Stimulated activated CD4-positive, alpha-beta T cell treated with anti-CD3 and anti-CD28 coated beads, TNF-alpha, amount 100 ng/mL, for 24 hours (primary cell): ENCODE measurements around the gene PPAN.

ENCODE experiments used
- DNase-seq, 3 experiments: peaks; one replicate each; pipeline ENCODE4 v3.0.0-alpha.2; 2020; ENCODE audit warnings: low read depth in 3 of 3

PPAN gene

GRCh38 chr19:10092648-10093294, 13.4 kb upstream of the PPAN start:
- DNase-seq: no peak

GRCh38 chr19:10093295-10094186, 12.6 kb upstream of the PPAN start:
- no peak for DNase-seq

GRCh38 chr19:10095622-10095947, 10.6 kb upstream of the PPAN start:
- DNase-seq: no peak

- DNase-seq: peak; percentile 72 to 84 (median 78)
Measured at GRCh38 chr19:10095948-10096614, 10.1 kb upstream of the PPAN start.

- no peak for DNase-seq
Measured at GRCh38 chr19:10096615-10096963, 9.6 kb upstream of the PPAN start.

- DNase-seq: no peak
Measured at GRCh38 chr19:10100163-10100785, 5.9 kb upstream of the PPAN start.

- DNase-seq: no peak
Measured at GRCh38 chr19:10102787-10103236, 3.4 kb upstream of the PPAN start.

GRCh38 chr19:10104130-10104513, 2.0 kb upstream of the PPAN start:
- no peak for DNase-seq

- DNase-seq: peak in 2 of 3 experiments; percentile 68 to 73
Measured at GRCh38 chr19:10104665-10105508, 1.3 kb upstream of the PPAN start.

- peak; percentile 70 to 87 (median 78) for DNase-seq
Measured at GRCh38 chr19:10105509-10106099, 558 bp upstream of the PPAN start.

GRCh38 chr19:10107254-10107653, 1.1 kb downstream of the PPAN start:
- no peak for DNase-seq

GRCh38 chr19:10107817-10108367, 1.7 kb downstream of the PPAN start:
- no peak for DNase-seq

- DNase-seq: no peak
Measured at GRCh38 chr19:10109528-10109927, 3.4 kb downstream of the PPAN start.

- no peak for DNase-seq
Measured at GRCh38 chr19:10110076-10110971, 4.2 kb downstream of the PPAN start.

GRCh38 chr19:10110972-10111317, 4.8 kb downstream of the PPAN start:
- DNase-seq: no peak

GRCh38 chr19:10111405-10111811, 5.2 kb downstream of the PPAN start, which contains the start of gene P2RY11:
P2RY11 (plus strand) TSS chr19:10111693; CDS start chr19:10111722, 29 bp downstream.
- DNase-seq: peak in 1 of 3 experiments; percentile 61

GRCh38 chr19:10112037-10112761, 6.0 kb downstream of the PPAN start:
- DNase-seq: peak in 1 of 3 experiments; percentile 72

GRCh38 chr19:10112895-10113591, 6.9 kb downstream of the PPAN start:
- peak in 1 of 3 experiments; percentile 77 for DNase-seq
